ENCODE measurements around the gene IMPACT. TPM values are rescaled to one million over a fixed set of nuclear protein-coding genes. Genes with fewer than 3 reads are reported as not detected.

IMPACT gene
- total and polyA plus RNA-seq, 2 of the 4 experiments (the other 2 are of a cell fraction) = 11.8 to 13.8 TPM

- Histone ChIP-seq H3K56ac (ENCODE audit: extremely low read depth, insufficient read depth, low read length) (no peak overlapping the region), H2BK15ac (ENCODE audit: low read depth, low read length) (no peak overlapping the region), H3K18ac (ENCODE audit: low read depth, low read length) (no peak overlapping the region), H3K79me1 (ENCODE audit: low read depth in 1 of 2, low read length in 2 of 2) (peaks cover 0 to 10% of the 10 kb centered on the region in 2 experiments; a peak in 2 of 4 replicates), H3K27me3 (ENCODE audit: control insufficient read depth, insufficient read depth, low read length) (no peaks in the 10 kb centered on the region), H3K4me2 (ENCODE audit: low read depth, low read length) (peak overlapping the region; percentile 25; the same call in 1 of the 2 replicates), H4K8ac (ENCODE audit: low read depth in 2 of 2, low read length in 2 of 2) (no peak overlapping the region), H3K9ac (ENCODE audit: low read depth, low read length) (no peak overlapping the region), H3K9me1 (ENCODE audit: insufficient read depth, low read length) (0 out of 2 replicates have a peak, but pooled peaks cover 3% of the 10 kb centered on the region), H3K14ac (replicated peaks; ENCODE audit: low read depth, low read length) (no peak overlapping the region), H2BK120ac (ENCODE audit: low read depth, low read length) (no peak overlapping the region), H2AFZ (replicated peaks; ENCODE audit: low read length, poor library complexity) (no peak overlapping the region), H2AK5ac (ENCODE audit: low read depth, low read length) (no peak overlapping the region), H3K36me3 (ENCODE audit: control insufficient read depth, insufficient read depth, low read length) (no peaks in the 10 kb centered on the region), H4K20me1 (ENCODE audit: insufficient read depth, low read length) (no peaks in the 10 kb centered on the region), H2BK20ac (ENCODE audit: low read depth, low read length) (no peak overlapping the region), H3K4ac (ENCODE audit: low read depth, low read length) (no peak overlapping the region), H3K23ac (ENCODE audit: low read depth, low read length) (no peak overlapping the region), H4K91ac (ENCODE audit: insufficient read depth, low read depth, low read length) (no peak overlapping the region), H3K27ac (ENCODE audit: insufficient read depth, low read length) (no peak overlapping the region), H4K5ac (ENCODE audit: low read depth, low read length) (no peak overlapping the region), H3K9me3 (ENCODE audit: control insufficient read depth, insufficient read depth, low read length) (no peaks in the 10 kb centered on the region), H3K4me1 (ENCODE audit: control insufficient read depth, insufficient read depth, low read length) (0 out of 2 replicates have a peak, but pooled peaks cover 2% of the 10 kb centered on the region), H3K4me3 (ENCODE audit: insufficient read depth, low read depth, low read length) (no peak overlapping the region), H2AK9ac (replicated peaks; ENCODE audit: low read depth, low read length, poor library complexity) (no peak overlapping the region), H2BK5ac (ENCODE audit: low read depth, low read length, poor library complexity, severe bottlenecking) (no peak overlapping the region)
- dilution Hi-C loops (cut with HindIII; ENCODE audit: low sequenced_read_pairs, unreplicated experiment) (no loop called here), in situ Hi-C loops (cut with MboI; ENCODE audit: low sequenced_read_pairs) (no loop called here), intact Hi-C loops (cut with micrococcal nuclease) (loop anchor here (5.0 kb wide), 1 partner anchor 34 kb away; no protein-coding TSS in a partner anchor)
- BruUV-seq (replicated peaks) = no TSS peak
- peak; percentile 26 for DNase-seq
- WGBS, 2 experiments (ENCODE audit: extremely low coverage in 2 of 2, insufficient read length in 1 of 2) = 92% methylated on average over 2 of the region's 8 CpGs; no CpG with 5 or more reads in 1 of the 2 experiments
- peak; percentile 52; the same call in 1 of the 2 replicates for TF ChIP-seq CEBPB (IDR thresholded peaks at IDR 0.05; ENCODE audit: low read depth, low read length)
- no peak for TF ChIP-seq FOS (IDR thresholded peaks at IDR 0.05; ENCODE audit: low read depth, low read length)
- ChIA-PET POLR2A (ENCODE audit: unreplicated experiment) (no interaction called here), CTCF (no interaction called here)
- ATAC-seq (ENCODE audit: low read depth) = no peak
These were observed 30.3 kb upstream of the IMPACT start for GRCh38 chr18:24396082-24396633.
